HG03558 (cell line): ENCODE measurements around the gene ANKIB1.
"Not testable (repeated sequence)": the region's sequence is repeated elsewhere in the genome, so short reads cannot be mapped to it uniquely, and the experiment has no call there.

Experiments used
- ATAC-seq: cut with Tn5 transposase; IDR thresholded peaks from one replicate; pipeline ENCODE4 v1.9.1; 2021; ENCODE audit warnings: moderate number of reproducible peaks; ENCODE audit not compliant: unreplicated experiment; ENCODE audit errors: extremely low read depth

ANKIB1 gene, protein sequence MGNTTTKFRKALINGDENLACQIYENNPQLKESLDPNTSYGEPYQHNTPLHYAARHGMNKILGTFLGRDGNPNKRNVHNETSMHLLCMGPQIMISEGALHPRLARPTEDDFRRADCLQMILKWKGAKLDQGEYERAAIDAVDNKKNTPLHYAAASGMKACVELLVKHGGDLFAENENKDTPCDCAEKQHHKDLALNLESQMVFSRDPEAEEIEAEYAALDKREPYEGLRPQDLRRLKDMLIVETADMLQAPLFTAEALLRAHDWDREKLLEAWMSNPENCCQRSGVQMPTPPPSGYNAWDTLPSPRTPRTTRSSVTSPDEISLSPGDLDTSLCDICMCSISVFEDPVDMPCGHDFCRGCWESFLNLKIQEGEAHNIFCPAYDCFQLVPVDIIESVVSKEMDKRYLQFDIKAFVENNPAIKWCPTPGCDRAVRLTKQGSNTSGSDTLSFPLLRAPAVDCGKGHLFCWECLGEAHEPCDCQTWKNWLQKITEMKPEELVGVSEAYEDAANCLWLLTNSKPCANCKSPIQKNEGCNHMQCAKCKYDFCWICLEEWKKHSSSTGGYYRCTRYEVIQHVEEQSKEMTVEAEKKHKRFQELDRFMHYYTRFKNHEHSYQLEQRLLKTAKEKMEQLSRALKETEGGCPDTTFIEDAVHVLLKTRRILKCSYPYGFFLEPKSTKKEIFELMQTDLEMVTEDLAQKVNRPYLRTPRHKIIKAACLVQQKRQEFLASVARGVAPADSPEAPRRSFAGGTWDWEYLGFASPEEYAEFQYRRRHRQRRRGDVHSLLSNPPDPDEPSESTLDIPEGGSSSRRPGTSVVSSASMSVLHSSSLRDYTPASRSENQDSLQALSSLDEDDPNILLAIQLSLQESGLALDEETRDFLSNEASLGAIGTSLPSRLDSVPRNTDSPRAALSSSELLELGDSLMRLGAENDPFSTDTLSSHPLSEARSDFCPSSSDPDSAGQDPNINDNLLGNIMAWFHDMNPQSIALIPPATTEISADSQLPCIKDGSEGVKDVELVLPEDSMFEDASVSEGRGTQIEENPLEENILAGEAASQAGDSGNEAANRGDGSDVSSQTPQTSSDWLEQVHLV

DNA sequence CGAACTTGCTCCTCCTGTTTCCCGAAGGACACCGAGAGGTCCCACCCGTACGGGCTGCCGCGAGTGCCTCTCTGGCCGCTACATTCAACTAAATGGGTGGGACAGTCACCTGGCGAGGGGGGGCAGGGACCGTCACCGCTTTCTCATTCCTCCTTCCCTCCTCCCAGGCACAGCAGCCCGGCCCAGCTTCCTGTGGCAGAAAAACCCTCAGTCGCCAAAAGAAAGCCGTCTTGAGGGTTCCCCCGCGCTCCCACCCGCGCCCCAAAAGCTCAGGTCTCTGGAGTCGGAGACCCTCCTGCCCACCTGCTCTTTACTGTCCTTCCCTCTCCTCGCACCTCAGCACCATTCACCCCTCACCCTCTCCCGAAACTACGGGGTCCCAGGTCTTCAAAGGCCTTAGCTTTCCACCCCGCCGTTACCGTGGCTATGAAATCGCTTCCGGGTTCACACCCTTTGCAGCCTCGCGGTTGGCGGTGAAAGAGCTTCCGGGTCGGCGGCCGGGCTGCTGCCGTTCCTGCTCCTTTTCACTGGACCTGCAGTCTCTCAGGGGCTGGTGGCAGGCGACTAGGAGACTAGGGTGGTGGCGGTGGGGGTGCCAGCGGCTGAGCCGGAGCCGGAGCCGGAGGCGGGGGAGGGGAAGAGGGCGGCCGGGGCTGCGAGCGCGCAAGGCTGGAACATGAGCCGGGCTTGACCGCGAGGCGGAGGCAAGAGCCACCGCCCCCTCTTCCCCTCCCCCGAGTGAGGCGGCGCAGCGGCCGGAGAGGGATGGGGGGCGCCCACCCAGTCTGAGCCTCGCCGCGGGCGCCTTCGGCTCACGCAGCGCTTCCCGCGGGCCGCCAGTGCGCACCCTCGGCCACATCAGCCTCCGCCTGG, at the start of gene ANKIB1, which contains the start of gene KRIT1:
Gene ANKIB1 (plus strand): TSS at position 488 of the 873 bp plus-strand sequence. CDS start 49,005 bp downstream, outside the sequence.
Gene KRIT1 (minus strand): TSS at position 428 of the 873 bp plus-strand sequence. CDS start 3,779 bp downstream, outside the sequence.
- ATAC-seq = peak; percentile 48

DNA sequence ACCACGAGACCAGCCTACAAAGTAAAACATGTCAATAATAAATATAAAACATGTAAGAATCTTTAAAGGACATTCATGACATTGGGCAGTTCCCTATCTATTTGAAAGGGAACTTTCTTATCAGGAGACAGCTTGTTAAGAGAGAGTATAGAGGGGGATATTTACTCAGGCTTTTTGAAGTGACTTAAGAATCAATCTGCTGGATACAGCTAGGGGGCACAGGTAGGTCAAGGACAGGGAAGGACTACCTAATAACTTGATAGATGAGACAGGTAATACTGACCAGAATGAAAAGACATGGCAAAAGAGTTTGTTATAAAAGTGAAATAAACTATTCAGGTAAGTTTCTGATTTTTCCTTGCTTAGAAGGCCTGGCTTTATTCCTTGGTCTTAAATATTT, 45.0 kb upstream of the ANKIB1 start:
- ATAC-seq = no peak

DNA sequence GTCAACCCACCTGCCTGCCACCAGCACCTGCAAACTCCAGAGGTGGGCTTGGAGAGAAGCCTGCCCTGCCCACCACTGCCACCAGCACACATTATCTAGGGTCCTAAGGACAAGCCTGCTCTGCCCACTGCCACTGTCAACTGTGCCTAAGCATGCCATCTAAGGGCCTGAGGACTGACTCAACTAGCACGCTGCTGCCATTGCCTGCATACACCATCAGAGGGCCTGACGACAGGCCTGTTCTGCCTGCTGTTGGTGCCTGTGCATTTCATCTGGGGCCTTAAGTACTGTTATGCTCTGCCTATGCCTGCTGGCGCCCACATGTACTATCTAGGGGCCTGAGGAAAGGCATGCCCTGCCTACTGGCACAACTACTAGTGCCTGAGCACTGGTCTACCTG, 39.8 kb upstream of the ANKIB1 start:
- ATAC-seq = no peak

DNA sequence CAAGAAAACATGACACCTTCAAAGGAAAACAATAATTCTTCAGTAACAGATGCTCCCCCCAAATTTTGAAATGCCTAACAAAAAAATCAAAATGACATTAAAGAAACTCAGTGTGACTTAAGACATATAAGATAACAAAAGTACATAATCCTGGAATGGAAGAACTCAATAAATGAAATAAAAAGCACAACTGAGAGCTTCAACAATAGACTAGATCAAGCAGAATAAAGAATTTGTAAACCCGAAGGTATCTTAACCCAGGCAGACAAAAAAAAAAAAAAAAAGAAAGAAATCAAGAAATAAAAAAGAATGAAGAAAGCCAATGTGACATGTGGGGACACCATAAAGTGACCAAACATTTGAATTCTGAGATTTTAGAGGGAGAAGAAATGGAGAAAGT, 39.1 kb upstream of the ANKIB1 start:
- no peak for ATAC-seq

DNA sequence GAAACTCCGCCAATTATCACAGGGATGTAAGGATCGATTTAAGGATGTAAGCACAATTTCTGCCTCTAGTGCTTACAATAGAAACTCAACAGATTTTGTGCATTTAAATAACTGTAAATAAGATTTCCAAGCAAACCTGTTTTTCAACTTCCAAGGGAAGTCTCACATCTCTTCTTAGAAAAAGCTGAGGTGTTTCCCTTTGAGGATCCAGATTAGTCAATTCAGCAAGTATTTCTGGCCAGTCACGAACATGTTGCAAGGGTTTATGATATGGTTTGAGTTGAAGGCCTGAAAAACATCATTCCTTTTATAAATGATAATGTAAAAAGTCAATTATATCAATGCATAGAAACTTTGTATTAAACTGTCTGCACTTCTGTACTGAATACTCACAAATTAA, 24.0 kb upstream of the ANKIB1 start:
- no peak for ATAC-seq

DNA sequence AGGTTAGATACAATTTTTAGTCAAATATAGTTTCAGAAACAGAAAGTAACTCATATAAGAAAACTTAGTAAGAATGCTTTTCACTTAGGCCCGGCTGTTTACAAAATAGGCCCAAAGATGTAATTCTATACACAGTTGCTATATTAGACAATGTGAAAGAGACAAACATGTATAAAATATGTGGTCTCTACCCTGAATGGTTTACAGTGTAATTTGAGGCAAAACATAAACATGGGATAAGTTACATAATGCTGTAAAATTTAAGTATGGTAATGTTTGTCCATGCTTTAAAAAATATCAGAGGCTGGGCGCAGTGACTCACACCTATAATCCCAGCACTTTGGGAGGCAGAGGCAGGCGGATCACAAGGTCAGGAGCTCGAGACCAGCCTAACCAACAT, 18.8 kb upstream of the ANKIB1 start:
- no peak for ATAC-seq

DNA sequence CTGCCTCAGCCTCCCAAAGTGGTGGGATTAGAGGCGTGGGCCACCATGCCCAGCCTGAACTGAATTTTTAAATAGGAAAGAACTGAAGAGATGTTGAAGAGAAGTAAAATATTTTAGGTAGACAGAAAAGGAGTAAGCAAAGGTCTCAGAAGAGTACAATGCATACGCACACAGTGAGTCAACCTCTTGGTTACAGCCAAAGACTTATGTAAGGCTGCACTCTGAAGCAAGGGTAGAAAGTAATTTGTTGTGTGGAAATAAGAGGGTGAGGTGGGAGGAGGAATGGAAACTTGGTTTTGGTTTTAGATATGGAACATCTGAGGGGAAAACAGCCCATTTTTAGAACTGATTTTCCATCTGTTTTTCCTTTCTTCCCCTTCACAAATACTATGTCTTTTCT, 17.7 kb upstream of the ANKIB1 start:
- no peak for ATAC-seq

DNA sequence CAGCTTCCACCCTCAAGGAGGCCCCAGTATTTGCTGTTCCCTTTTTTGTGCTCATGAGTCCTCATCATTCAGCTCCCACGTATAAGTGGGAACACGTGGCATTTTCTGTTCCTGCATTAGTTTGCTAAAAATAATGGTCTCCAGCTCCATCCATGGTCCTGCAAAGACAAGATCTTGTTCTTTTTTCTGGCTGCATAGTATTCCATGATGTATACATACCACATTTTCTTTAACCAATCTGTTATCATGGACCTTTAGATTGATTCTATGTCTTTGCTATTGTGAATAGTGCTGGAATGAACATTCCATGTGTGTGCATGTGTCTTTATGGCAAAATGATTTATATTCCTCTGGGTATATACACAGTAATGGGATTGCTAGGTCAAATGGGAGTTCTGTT, 17.0 kb upstream of the ANKIB1 start:
- ATAC-seq = no peak

DNA sequence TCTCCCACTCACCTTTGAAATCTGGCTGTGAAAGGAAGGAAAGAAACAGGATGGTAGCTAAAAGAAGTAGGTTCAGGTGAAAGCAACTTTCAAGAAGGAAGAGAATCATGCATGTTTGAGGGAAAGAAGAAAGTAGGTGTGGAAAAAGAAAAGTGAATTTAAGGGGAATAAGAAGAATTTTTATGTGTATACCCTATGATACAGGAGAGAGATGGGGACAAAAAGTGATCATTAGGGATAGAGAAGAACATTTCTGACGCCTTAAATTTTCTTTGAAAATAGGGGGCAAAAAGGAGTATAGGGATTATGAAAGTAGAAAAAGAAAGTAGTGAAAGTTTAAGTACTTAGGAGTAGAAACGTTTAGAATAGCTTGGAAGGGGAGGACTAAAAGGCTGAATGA, 15.2 kb upstream of the ANKIB1 start:
- no peak for ATAC-seq

DNA sequence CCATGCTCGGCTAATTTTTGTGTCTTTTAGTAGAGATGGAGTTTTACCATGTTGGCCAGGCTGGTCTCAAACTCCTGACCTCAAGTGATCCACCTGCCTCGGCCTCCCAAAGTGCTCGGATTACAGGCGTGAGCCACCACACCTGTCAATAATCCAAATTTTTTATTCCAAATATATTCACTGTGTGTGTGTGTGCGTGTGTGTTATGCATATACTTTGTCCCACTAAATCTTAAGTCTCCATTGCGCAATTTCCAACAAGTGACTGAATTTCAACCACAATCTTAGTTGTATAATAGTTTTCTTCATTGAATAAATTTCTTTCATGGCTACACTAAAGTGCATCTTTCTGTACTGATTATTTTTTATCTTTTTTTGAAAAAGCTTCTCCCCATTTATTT, 2.8 kb upstream of the ANKIB1 start:
- no peak for ATAC-seq

DNA sequence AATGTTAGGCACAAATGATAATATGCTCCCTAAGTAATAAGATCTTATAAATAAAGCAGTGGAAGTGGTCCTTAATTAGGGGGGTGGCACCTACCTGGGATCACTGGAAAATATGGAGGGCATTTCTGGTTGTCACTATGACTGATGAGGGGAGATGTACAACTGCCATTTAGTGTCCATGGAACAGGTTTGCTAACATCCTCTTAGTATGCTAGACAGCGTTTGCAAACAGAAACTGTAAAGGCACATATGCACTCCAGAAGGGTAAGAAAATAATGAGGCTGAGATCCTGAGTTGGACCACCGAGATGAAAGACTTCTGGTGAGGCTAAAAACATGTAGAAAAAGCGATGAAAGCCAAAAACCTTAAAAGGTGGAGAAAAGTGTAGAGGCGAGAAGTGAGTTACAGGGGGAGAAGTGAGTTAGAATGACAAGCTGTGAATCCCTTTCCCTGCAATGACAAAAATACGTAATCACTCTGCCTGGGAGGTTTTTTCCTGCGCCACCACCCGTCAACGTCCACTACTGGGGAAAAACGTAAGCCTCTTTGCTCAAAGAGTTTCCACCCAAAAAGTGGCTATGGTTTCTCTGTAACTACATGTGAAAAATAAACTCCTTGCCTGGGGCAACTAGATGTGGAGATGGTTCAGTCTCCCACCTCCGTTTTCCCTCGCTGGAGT, 827 bp upstream of the ANKIB1 start:
- no peak for ATAC-seq

DNA sequence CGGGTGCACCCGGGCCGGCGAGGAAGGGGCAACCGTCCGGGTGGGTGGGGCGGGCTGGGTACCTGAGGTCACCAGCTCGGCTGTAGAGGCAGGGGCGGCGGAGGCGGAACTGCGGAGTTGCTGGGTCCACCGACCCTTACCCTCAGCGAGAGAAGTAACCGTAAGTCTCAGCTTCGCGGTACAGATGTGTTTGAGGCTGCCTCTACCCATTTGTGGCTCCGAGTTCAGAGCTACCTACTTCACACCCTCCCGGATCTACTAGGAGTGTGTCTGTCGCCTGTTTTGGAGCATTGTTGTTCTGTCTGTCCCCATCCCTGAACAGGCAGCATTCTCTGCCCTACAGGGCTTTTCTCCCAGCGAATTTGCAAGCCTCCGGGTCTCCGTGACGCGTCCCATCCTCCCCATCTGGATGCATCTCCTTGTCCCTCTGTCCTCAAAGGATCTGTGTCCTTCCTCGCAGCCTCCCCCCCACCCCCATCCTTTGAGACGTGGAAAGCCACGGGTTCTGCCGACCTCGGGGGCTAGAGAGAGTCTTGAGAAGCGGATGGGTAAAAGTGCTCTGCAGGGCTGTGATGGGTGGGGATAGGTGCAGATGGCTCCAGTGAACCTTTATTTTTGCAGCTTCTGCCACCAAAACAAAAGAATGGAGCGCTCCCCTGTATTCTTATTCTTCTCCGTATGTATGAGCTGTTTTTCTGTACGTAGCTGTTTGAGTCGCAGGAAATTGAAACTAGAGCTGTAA, 757 bp downstream of the ANKIB1 start:
- ATAC-seq = no peak

DNA sequence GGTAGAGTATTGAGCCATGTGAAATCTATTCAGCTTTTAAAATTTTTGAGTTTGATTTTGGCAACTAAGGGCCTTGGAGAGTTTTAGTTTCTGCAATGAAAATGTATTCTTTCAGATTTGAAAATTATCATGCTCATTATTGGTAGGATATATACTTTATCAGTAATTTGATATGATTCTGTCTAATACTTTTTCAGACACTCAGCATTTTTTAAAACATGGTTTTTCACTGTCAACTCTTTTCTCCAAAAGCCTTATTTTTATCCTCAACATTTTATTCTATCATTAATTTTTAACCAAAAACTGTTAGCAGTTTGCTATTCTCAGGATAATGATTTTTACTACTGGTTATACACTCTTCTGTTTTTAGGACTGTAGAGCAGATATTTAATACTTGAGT, 4.8 kb downstream of the ANKIB1 start:
- ATAC-seq = no peak

DNA sequence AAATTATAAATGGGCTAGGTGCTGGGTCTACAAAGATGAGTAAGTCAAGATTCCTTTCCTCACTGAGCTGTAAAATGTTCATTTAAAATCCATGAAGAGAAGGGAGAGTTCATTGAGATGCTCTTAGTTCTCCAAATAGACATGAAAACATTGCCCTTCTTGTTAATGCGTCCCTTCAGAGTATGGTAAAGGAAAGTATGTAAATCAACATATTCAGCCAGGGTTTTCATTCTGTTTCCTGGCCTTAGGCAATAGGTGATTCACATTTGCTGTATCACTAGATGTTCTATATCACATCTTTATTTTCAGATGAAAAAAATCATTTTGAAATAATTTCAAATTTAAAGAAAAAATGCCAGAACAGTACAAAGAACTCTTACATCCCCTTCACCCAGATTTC, 5.4 kb downstream of the ANKIB1 start:
- ATAC-seq = no peak

DNA sequence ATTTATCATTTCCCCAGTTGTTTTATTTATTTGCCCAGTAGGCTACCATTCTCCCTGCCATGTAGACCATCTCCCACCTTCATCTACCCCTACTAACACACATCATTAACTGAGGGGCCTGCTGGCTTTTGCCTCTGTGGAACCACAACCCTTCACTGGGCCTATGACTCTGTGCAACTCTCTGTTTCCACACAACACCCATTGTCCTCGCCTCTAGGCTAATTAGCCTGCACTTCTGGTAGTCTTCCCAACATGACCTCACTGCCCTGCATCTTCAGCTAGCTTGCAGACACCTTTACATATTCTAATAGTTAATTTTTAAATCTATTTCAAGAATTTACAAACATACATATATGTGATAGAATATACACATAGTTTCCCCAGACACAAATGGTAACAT, 7.5 kb downstream of the ANKIB1 start:
- no peak for ATAC-seq

DNA sequence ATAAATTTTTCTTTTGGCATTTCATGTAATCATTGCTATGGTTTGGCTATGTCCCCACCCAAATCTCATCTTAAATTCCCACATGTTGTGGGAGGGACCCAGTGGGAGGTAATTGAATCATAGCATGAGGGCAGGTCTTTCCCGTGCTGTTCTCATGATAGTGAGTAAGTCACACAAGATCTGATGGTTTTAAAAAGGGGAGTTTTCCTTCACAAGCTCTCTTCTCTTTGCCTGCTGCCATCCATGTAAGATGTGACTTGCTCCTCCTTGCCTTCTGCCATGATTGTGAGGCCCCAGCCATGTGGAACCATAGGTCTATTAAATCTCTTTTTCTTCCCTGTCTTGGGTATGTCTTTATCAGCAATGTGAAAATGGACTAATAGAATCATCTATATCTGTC, 9.0 kb downstream of the ANKIB1 start:
- ATAC-seq = not testable (repeated sequence)

DNA sequence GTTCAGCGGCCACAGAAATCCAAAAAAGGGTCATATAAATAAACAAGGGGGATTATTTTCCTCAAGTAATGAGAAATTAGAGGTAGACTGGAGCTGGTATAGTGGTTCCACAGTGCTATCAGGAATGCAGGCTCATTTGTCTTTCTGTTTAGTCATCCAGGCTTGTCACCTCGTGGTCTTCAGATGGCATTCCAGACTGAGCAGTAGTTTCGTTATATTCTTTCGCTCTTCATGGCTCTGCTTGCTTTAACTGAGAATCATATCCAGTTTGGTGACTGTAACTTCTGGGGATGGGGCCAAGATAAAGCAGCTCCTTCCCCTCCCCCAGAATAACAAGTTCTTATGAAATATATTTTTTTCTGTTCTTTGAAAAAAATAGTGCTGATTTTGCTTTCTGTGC, 9.5 kb downstream of the ANKIB1 start:
- ATAC-seq = no peak

DNA sequence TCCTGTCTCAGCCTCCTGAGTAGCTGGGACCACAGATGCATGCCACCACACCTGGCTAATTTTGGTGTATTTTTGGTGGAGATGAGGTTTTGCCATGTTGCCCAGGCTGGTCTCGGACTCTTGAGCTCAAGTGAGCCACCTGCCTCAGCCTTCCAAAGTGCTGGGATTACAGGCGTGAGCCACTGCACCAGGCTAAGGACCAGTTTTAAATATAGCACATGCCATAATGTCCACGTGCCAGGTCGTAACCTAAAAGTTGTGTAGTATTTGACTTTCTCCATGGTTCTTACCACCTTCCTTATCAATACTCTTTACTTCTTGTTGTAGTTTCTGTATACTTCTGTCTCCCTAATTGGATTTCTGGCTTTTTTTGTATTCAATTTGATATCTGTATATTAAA, 13.3 kb downstream of the ANKIB1 start:
- no peak for ATAC-seq
